Liver (tissue), 9 donors: ENCODE results near the gene PTK7. TPM values are rescaled to one million over a fixed set of nuclear protein-coding genes. Genes with fewer than 3 reads are reported as not detected.

Experiments
- DNase-seq: peaks from one replicate; pipeline ENCODE4 v3.0.0-alpha.2; 2017; ENCODE audit warnings: low spot score
- H3K27ac ChIP-seq, 2 donors: one replicate each; pipeline ENCODE4 v1.7.0; 2013; ENCODE audit warnings: inconsistent platforms in 2 of 2, low read length in 2 of 2, control low read depth in 1 of 2, low read depth in 1 of 2, mild to moderate bottlenecking in 1 of 2
- H3K27me3 ChIP-seq, 4 donors: one replicate each; pipeline versions ENCODE4 v1.6.1 to v1.7.0; 2013; ENCODE audit warnings: low read length in 3 of 4, inconsistent platforms in 1 of 4, mild to moderate bottlenecking in 1 of 4, moderate library complexity in 1 of 4; ENCODE audit not compliant: control insufficient read depth in 4 of 4, insufficient read depth in 4 of 4
- H3K36me3 ChIP-seq, 4 donors: one replicate each; pipeline versions ENCODE4 v1.6.1 to v1.7.0; 2013; ENCODE audit warnings: low read length in 3 of 4, mild to moderate bottlenecking in 3 of 4, low read depth in 1 of 4, moderate library complexity in 1 of 4; ENCODE audit not compliant: control insufficient read depth in 4 of 4, insufficient read depth in 3 of 4
- H3K4me1 ChIP-seq, 4 donors: one replicate each; pipeline versions ENCODE4 v1.6.1 to v1.7.0; 2013; ENCODE audit warnings: low read length in 3 of 4, mild to moderate bottlenecking in 3 of 4, moderate library complexity in 1 of 4; ENCODE audit not compliant: control insufficient read depth in 4 of 4, insufficient read depth in 4 of 4
- H3K4me3 ChIP-seq, 3 donors: one replicate each; pipeline versions ENCODE4 v1.6.1 to v1.7.0; 2013; ENCODE audit warnings: low read length in 3 of 3, control low read depth in 1 of 3, low read depth in 1 of 3, mild to moderate bottlenecking in 1 of 3
- H3K9ac ChIP-seq, 2 donors: one replicate each; pipeline ENCODE4 v1.7.0; 2013; ENCODE audit warnings: low read length in 2 of 2, mild to moderate bottlenecking in 2 of 2, moderate library complexity in 2 of 2, control low read depth in 1 of 2, low read depth in 1 of 2
- H3K9me3 ChIP-seq, 4 donors: one replicate each; pipeline versions ENCODE4 v1.6.1 to v1.7.0; 2013; ENCODE audit warnings: low read length in 3 of 4; ENCODE audit not compliant: control insufficient read depth in 4 of 4
- ATF3 ChIP-seq: IDR thresholded peaks from 2 replicates; pipeline ENCODE4 v1.6.1; 2016; ENCODE audit warnings: antibody characterized with exemption
- CTCF ChIP-seq: fragments of 150-350 bp; IDR thresholded peaks from 2 replicates; pipeline ENCODE4 v1.5.1; 2017; ENCODE audit warnings: improper control_type of control experiment, low read depth, low read length; ENCODE audit not compliant: missing input control
- EGR1 ChIP-seq, 2 donors: IDR thresholded peaks; 2 replicates each; pipeline ENCODE4 v1.6.1; 2016 to 2018; ENCODE audit warnings: antibody characterized with exemption in 2 of 2, low read depth in 2 of 2
- FOXA1 ChIP-seq: IDR thresholded peaks from 2 replicates; pipeline ENCODE4 v1.6.1; 2016; ENCODE audit warnings: antibody characterized with exemption
- FOXA2 ChIP-seq: IDR thresholded peaks from 2 replicates; pipeline ENCODE4 v1.6.1; 2016; ENCODE audit warnings: antibody characterized with exemption
- GABPA ChIP-seq, 2 donors: IDR thresholded peaks in 1 of 2; conservative IDR thresholded peaks in 1 of 2; 2 replicates each; pipeline ENCODE4 v1.6.1; 2016; ENCODE audit warnings: antibody characterized with exemption in 2 of 2, mild to moderate bottlenecking in 1 of 2, moderate library complexity in 1 of 2
- HNF4A ChIP-seq, 2 donors: conservative IDR thresholded peaks; 2 replicates each; pipeline ENCODE4 v1.6.1; 2016; ENCODE audit warnings: antibody characterized with exemption in 2 of 2, mild to moderate bottlenecking in 2 of 2
- HNF4G ChIP-seq: IDR thresholded peaks from 2 replicates; pipeline ENCODE4 v1.6.1; 2016; ENCODE audit warnings: antibody characterized with exemption
- JUND ChIP-seq, 2 donors: IDR thresholded peaks; 2 replicates each; pipeline ENCODE4 v1.6.1; 2016; ENCODE audit warnings: antibody characterized with exemption in 2 of 2
- MAX ChIP-seq: IDR thresholded peaks from 2 replicates; pipeline ENCODE4 v1.6.1; 2016; ENCODE audit warnings: antibody characterized with exemption
- NR2F2 ChIP-seq: IDR thresholded peaks from 2 replicates; pipeline ENCODE4 v1.6.1; 2016; ENCODE audit warnings: antibody characterized with exemption
- RAD21 ChIP-seq, 2 donors: IDR thresholded peaks; 2 replicates each; pipeline ENCODE4 v1.6.1; 2016; ENCODE audit warnings: antibody characterized with exemption in 2 of 2, mild to moderate bottlenecking in 2 of 2
- REST ChIP-seq: IDR thresholded peaks from 2 replicates; pipeline ENCODE4 v1.6.1; 2016; ENCODE audit warnings: antibody characterized with exemption, mild to moderate bottlenecking
- RXRA ChIP-seq, 2 donors: IDR thresholded peaks; 2 replicates each; pipeline ENCODE4 v1.6.1; 2017 to 2018; ENCODE audit warnings: antibody characterized with exemption in 2 of 2, mild to moderate bottlenecking in 1 of 2
- SP1 ChIP-seq: IDR thresholded peaks from 2 replicates; pipeline ENCODE4 v1.6.1; 2018; ENCODE audit warnings: antibody characterized with exemption, mild to moderate bottlenecking
- TAF1 ChIP-seq: conservative IDR thresholded peaks from 2 replicates; pipeline ENCODE4 v1.6.1; 2016; ENCODE audit warnings: antibody characterized with exemption, mild to moderate bottlenecking
- YY1 ChIP-seq: IDR thresholded peaks from 2 replicates; pipeline ENCODE4 v1.6.1; 2016; ENCODE audit warnings: antibody characterized with exemption, mild to moderate bottlenecking
- ZBTB33 ChIP-seq: IDR thresholded peaks from 2 replicates; pipeline ENCODE4 v1.6.1; 2016; ENCODE audit warnings: antibody characterized with exemption
- WGBS: extraction: QIAGEN DNeasy Blood & Tissue Kit; methylation state at CpG from one replicate; pipeline ENCODE4 v1.1.7; 2013; 5-methylcytosine and 5-hydroxymethylcytosine counted together
- polyA plus RNA-seq, 2 donors: library from polyadenylated mRNA; stranded (reverse) in 1 of 2; unstranded in 1 of 2; fragments of 200-250 nt in 1 of 2; fragments of >200 nt in 1 of 2; fragmentation: Nextera tagmentation in 1 of 2; extraction: Ambion mirVana in 1 of 2; gene quantifications; one replicate each; pipeline versions ENCODE4 v1.2.1 to v1.2.3, GENCODE V29; 2013 to 2015
- total RNA-seq, 2 donors: library from RNA; depleted of rRNA; stranded (reverse); fragments of >200 nt; gene quantifications; one replicate each; pipeline ENCODE4 v1.2.3, GENCODE V29; 2014
- donor health status: healthy.
- donor health status: healthy.
- donor health status: healthy.
- donor health status: healthy.
- donor health status: healthy.

Gene PTK7
- total and polyA plus RNA-seq, 4 donors, result 0.67 to 10.5 (median 1.3) TPM

GRCh38 chr6:43053545-43054205 is 22.4 kb upstream of the PTK7 start, which contains the start of gene CUL7:
Gene CUL7, minus strand, starts transcription at chr6:43053851. Its CDS starts 1,063 bp downstream, at chr6:43052788.
- 2% methylated on average over 45 of the region's 45 CpGs for WGBS
- Histone ChIP-seq H3K27ac (peak within 1 kb of the TSS; percentile 47 to 82), H3K36me3 (peaks cover 0 to 35% (median 13%) of the 10 kb centered on the region in 4 donors), H3K9ac (peak within 1 kb of the TSS; percentile 50 to 67), H3K27me3 (no peaks in the 10 kb centered on the region), H3K4me1 (peaks cover 2 to 27% (median 21%) of the 10 kb centered on the region in 4 donors), H3K4me3 (peak within 1 kb of the TSS; percentile 64 to 85 (median 68)), H3K9me3 (no peaks in the 10 kb centered on the region)
- TF ChIP-seq YY1 (peak; percentile 90), ZBTB33 (no peak), FOXA1 (no peak), GABPA (IDR thresholded peaks at IDR 0.05 in 1 of 2, conservative IDR thresholded peaks at IDR 0.05 in 1 of 2) (peak; percentile 67 to 92), NR2F2 (peak; percentile 75), REST (peak; percentile 57), HNF4G (no peak), JUND (IDR thresholded peaks at IDR 0.05) (peak in 1 of 2 donors; percentile 61), CTCF (no peak), RAD21 (IDR thresholded peaks at IDR 0.05) (peak; percentile 32 to 52), HNF4A (conservative IDR thresholded peaks at IDR 0.05) (peak; percentile 56 to 62), ATF3 (no peak), FOXA2 (no peak), TAF1 (peak; percentile 38), RXRA (IDR thresholded peaks at IDR 0.05) (peak; percentile 58 to 59), SP1 (peak; percentile 73), EGR1 (IDR thresholded peaks at IDR 0.05; ENCODE audit: low read depth in 2 of 2) (peak; percentile 91 to 94), MAX (peak; percentile 98)
- peak; percentile 91 for DNase-seq
